ENCODE results near the gene RTF2. TPM values are rescaled to one million over a fixed set of nuclear protein-coding genes. Genes with fewer than 3 reads are reported as not detected.

Gene RTF2
- total RNA-seq, 2 experiments from 2014 or later, result 52.7 to 55.2 TPM

- Mint-ChIP-seq H3K36me3 (ENCODE audit: low read depth) (peaks cover 47% of the 10 kb centered on the region), H3K27me3 (no peaks in the 10 kb centered on the region), H3K4me1 (ENCODE audit: low read depth) (peaks cover 41% of the 10 kb centered on the region), H3K9me3 (no peaks in the 10 kb centered on the region), H3K4me3 (no peak overlapping the region), H3K27ac (no peak overlapping the region)
- Histone ChIP-seq H3K9me3 (ENCODE audit: control insufficient read depth in 1 of 2, insufficient read depth in 1 of 2, low read length in 2 of 2) (peaks cover 0 to 5% of the 10 kb centered on the region in 2 experiments), H3K36me3 (ENCODE audit: insufficient read depth, low read length) (peaks cover 17% of the 10 kb centered on the region), H3K27ac (ENCODE audit: low read depth in 1 of 2, low read length in 2 of 2) (no peak overlapping the region), H3K4me1 (ENCODE audit: insufficient read depth, low read length) (peaks cover 28% of the 10 kb centered on the region), H3K27me3 (ENCODE audit: control insufficient read depth in 1 of 2, insufficient read depth in 2 of 2, low read length in 2 of 2) (no peaks in the 10 kb centered on the region), H3K4me3 (ENCODE audit: low read length) (no peak overlapping the region)
- no peak for ATAC-seq (ENCODE audit: poor library complexity)
- ChIA-PET POLR2A (interaction anchor here (0.8 kb wide), 1 partner anchor 45 kb away, joined by 4 read pairs; no protein-coding TSS in a partner anchor), CTCF (no interaction called here)
- no peak for TF ChIP-seq CTCF (IDR thresholded peaks at IDR 0.05)
- intact Hi-C loops (cut with DNase I, micrococcal nuclease), result no loop called here
- DNase-seq, result no peak
Measured at GRCh38 chr20:56458206-56458821, 10.1 kb upstream of the RTF2 start.

- Mint-ChIP-seq H3K27ac (peak overlapping the region; percentile 78), H3K27me3 (no peaks in the 10 kb centered on the region), H3K36me3 (ENCODE audit: low read depth) (peaks cover 37% of the 10 kb centered on the region), H3K9me3 (no peaks in the 10 kb centered on the region), H3K4me3 (no peak overlapping the region), H3K4me1 (ENCODE audit: low read depth) (peaks cover 41% of the 10 kb centered on the region)
- peak; percentile 96 for ATAC-seq (ENCODE audit: poor library complexity)
- H3K27me3 ChIP-seq (ENCODE audit: control insufficient read depth in 1 of 2, insufficient read depth in 2 of 2, low read length in 2 of 2), result no peaks in the 10 kb centered on the region
- peak overlapping the region; percentile 31 to 74 for H3K27ac ChIP-seq (ENCODE audit: low read depth in 1 of 2, low read length in 2 of 2)
- no peak for TF ChIP-seq CTCF (IDR thresholded peaks at IDR 0.05)
- intact Hi-C loops (cut with DNase I, micrococcal nuclease), result loop anchor here in 1 of 2 experiments (2.0 kb wide), 1 partner anchor 48 kb away; the partner anchor contains the start of gene CASS4
- ChIA-PET CTCF (interaction anchor here (0.8 to 0.9 kb wide), 2 partner anchors 47 to 65 kb away, joined by 3 read pairs; no protein-coding TSS in a partner anchor), POLR2A (no interaction called here)
- H3K9me3 ChIP-seq (ENCODE audit: control insufficient read depth in 1 of 2, insufficient read depth in 1 of 2, low read length in 2 of 2), result peaks cover 0 to 5% of the 10 kb centered on the region in 2 experiments
- peaks cover 30% of the 10 kb centered on the region for H3K4me1 ChIP-seq (ENCODE audit: insufficient read depth, low read length)
- no peak overlapping the region for H3K4me3 ChIP-seq (ENCODE audit: low read length)
- peaks cover 14% of the 10 kb centered on the region for H3K36me3 ChIP-seq (ENCODE audit: insufficient read depth, low read length)
- DNase-seq, result peak in 10 of 14 experiments; percentile 14 to 90 (median 33)
Measured at GRCh38 chr20:56460459-56460858, 8.0 kb upstream of the RTF2 start.

- peak overlapping the region; percentile 78 for H3K27ac Mint-ChIP-seq
- POLR2A ChIA-PET, result no interaction called here
- intact Hi-C loops (cut with DNase I, micrococcal nuclease), result loop anchor here in 1 of 2 experiments (2.0 kb wide), 1 partner anchor 49 kb away; the partner anchor contains the start of gene CASS4
Measured at GRCh38 chr20:56461576-56461975, 6.9 kb upstream of the RTF2 start.

More at GRCh38 chr20:56461576-56461975, 6.9 kb upstream of the RTF2 start:
- no peak overlapping the region for H3K4me3 ChIP-seq (ENCODE audit: low read length)
- Mint-ChIP-seq H3K36me3 (ENCODE audit: low read depth) (peaks cover 35% of the 10 kb centered on the region), H3K27me3 (no peaks in the 10 kb centered on the region), H3K4me1 (ENCODE audit: low read depth) (peaks cover 43% of the 10 kb centered on the region), H3K4me3 (no peak overlapping the region), H3K9me3 (no peaks in the 10 kb centered on the region)
- no peaks in the 10 kb centered on the region for H3K27me3 ChIP-seq (ENCODE audit: control insufficient read depth in 1 of 2, insufficient read depth in 2 of 2, low read length in 2 of 2)
- H3K9me3 ChIP-seq (ENCODE audit: control insufficient read depth in 1 of 2, insufficient read depth in 1 of 2, low read length in 2 of 2), result peaks cover 0 to 5% of the 10 kb centered on the region in 2 experiments
- H3K4me1 ChIP-seq (ENCODE audit: insufficient read depth, low read length), result peaks cover 30% of the 10 kb centered on the region
- no peak for TF ChIP-seq CTCF (IDR thresholded peaks at IDR 0.05)
- ATAC-seq (ENCODE audit: poor library complexity) (no peak), DNase-seq (no peak)
- H3K36me3 ChIP-seq (ENCODE audit: insufficient read depth, low read length), result peaks cover 14% of the 10 kb centered on the region
- CTCF ChIA-PET, result no interaction called here
- H3K27ac ChIP-seq (ENCODE audit: low read depth in 1 of 2, low read length in 2 of 2), result no peak overlapping the region

Measured in CD4-positive, alpha-beta T cell (primary cell).